Measurements from ENCODE around the gene BCAM. TPM values are rescaled to one million over a fixed set of nuclear protein-coding genes. Genes with fewer than 3 reads are reported as not detected.

Gene BCAM, protein sequence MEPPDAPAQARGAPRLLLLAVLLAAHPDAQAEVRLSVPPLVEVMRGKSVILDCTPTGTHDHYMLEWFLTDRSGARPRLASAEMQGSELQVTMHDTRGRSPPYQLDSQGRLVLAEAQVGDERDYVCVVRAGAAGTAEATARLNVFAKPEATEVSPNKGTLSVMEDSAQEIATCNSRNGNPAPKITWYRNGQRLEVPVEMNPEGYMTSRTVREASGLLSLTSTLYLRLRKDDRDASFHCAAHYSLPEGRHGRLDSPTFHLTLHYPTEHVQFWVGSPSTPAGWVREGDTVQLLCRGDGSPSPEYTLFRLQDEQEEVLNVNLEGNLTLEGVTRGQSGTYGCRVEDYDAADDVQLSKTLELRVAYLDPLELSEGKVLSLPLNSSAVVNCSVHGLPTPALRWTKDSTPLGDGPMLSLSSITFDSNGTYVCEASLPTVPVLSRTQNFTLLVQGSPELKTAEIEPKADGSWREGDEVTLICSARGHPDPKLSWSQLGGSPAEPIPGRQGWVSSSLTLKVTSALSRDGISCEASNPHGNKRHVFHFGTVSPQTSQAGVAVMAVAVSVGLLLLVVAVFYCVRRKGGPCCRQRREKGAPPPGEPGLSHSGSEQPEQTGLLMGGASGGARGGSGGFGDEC
- total RNA-seq, result not detected

GRCh38 chr19:44808463-44809371, at the start of gene BCAM:
BCAM (plus strand) TSS chr19:44809103; CDS start chr19:44809125, 22 bp downstream.

DNA sequence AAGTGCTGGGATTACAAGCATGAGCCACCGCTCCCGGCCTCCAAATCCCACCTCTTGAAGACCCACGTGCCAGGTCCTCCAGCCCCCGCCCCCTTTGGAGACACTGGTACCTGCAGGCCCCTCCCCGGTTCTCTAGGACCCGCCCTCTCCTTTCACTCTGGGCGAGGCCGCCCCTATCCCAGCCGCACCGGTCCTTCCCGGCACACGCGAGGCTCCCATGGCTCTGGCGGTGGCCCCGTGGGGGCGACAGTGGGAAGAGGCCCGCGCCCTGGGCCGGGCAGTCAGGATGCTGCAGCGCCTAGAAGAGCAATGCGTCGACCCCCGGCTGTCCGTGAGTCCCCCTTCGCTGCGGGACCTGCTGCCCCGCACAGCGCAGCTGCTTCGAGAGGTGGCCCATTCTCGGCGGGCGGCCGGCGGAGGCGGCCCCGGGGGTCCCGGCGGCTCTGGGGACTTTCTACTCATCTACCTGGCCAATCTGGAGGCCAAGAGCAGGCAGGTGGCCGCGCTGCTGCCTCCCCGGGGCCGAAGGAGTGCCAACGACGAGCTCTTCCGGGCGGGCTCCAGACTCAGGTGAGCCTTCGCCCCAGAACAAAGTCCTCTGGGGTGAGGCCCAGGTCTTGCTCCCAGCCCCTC, 31.1 kb upstream of the BCAM start, which contains the start of gene CBLC:
Gene CBLC, plus strand, starts transcription at position 176 of the 633 bp plus-strand sequence. Its CDS starts 42 bp downstream, at position 218.

GRCh38 chr19:44845612-44846454, 36.9 kb downstream of the BCAM start, which contains the start of gene NECTIN2:
NECTIN2 (plus strand) TSS chr19:44846297; CDS start chr19:44846526, 229 bp downstream.

Other genes with a start within 250 kb of the BCAM start
- gene IGSF23, start 195.5 kb upstream of the BCAM start, total RNA-seq, result not detected
- 1 to 10 TPM; 2.9 TPM for gene PVR, start 165.2 kb upstream of the BCAM start, total RNA-seq
- under 1 TPM; 0.34 to 0.48 TPM for gene CEACAM19, start 137.6 kb upstream of the BCAM start, total RNA-seq
- gene CEACAM16, start 110.0 kb upstream of the BCAM start, total RNA-seq, result not detected
- 10 to 100 TPM; 34.2 to 34.9 TPM for gene BCL3, start 60.4 kb upstream of the BCAM start, total RNA-seq
- not detected for gene CBLC, start 31.2 kb upstream of the BCAM start, total RNA-seq
- under 1 TPM in 1 of 2 experiments, not detected in 1; 0.34 TPM for gene NECTIN2, start 37.2 kb downstream of the BCAM start, total RNA-seq
- gene TOMM40, start 82.2 kb downstream of the BCAM start, total RNA-seq, result 10 to 100 TPM; 49.2 to 51.5 TPM
- under 1 TPM; 0.31 to 0.91 TPM for gene APOE, start 96.7 kb downstream of the BCAM start, total RNA-seq
- gene APOC1, start 105.5 kb downstream of the BCAM start, total RNA-seq, result under 1 TPM; 0.58 to 0.81 TPM
- gene APOC4, start 133.1 kb downstream of the BCAM start, total RNA-seq, result not detected
- not detected for gene APOC2, start 136.9 kb downstream of the BCAM start, total RNA-seq
- 10 to 100 TPM; 64.0 to 65.0 TPM for gene CLPTM1, start 146.3 kb downstream of the BCAM start, total RNA-seq
- 10 to 100 TPM; 28.5 to 28.9 TPM for gene RELB, start 192.4 kb downstream of the BCAM start, total RNA-seq
- 100 to 1,000 TPM in 1 of 2 experiments, 10 to 100 TPM in 1; 94.6 to 107 TPM for gene CLASRP, start 229.9 kb downstream of the BCAM start, total RNA-seq